NCI-H128 (cell line): Measurements from ENCODE around the gene CENPX.

Experiments
- DNase-seq: peaks from one replicate; lab custom pipeline; 2025; ENCODE audit not compliant: unreplicated experiment; lab: John Stamatoyannopoulos, UW

Gene CENPX

DNA sequence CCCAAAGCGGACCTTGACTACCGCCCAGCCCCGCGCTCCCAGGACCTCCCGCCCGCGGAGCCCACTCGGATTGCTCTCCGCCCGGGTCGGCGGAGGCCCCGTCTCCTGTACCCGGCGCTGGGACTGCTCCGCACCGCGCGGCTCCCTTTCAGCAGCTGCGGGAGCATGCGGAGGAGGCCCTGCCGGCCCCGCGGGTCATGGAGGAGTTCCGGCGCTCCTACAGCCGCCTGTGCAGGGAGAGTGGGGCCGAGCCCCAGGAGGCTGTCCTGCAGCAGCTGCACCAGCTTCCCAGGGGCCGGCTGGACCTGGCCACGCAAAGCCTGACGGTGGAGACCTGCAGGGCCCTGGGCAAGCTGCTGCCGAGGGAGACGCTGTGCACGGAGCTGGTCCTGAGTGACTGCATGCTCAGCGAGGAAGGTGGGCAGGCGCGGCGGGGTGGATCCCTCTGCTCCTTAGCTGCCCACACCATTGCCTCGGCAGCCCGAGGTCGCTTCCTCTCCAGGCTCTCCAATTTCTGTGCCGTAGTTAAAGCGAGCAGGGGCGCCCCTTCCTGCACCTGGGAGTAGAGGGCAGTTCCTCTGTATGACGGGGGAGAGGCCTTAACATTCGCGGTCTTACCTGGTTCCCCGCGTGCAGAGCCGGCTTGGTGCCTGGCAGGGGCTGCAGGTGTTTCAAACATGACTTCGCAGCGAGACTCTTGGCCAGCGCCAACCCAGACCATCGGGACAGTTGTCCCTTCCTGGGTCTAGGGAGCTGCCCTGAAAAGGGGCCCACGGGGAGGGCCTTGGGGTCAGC, 966 bp upstream of the CENPX start:
- DNase-seq, result no peak

DNA sequence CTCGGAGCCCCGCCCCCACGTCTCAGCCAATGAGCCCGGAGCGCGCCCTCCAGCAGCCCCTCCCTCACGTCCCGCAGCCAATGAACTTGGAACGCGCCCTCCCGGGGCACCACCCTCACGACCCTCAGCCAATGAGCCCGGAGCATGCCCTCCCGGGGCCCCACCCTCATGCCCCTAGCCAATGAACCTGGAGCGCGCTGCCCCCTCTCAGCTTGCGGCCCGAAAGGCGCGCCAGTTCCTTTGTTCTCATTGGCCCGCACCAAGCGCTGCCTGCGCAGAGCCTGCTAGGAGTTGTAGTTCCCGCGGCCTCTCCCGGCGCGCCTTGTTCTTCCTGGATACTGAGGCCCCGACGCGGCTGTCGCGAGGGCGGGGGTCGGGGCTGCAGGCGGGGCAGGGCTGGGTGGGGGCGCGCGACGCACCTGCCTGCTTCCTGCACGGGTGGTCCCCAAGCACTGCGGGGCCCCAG, 336 bp upstream of the CENPX start, which contains the start of gene LRRC45:
Gene LRRC45 (plus strand): TSS at position 325 of the 466 bp plus-strand sequence. CDS start 339 bp downstream, outside the sequence.
- peak; percentile 94 for DNase-seq

DNA sequence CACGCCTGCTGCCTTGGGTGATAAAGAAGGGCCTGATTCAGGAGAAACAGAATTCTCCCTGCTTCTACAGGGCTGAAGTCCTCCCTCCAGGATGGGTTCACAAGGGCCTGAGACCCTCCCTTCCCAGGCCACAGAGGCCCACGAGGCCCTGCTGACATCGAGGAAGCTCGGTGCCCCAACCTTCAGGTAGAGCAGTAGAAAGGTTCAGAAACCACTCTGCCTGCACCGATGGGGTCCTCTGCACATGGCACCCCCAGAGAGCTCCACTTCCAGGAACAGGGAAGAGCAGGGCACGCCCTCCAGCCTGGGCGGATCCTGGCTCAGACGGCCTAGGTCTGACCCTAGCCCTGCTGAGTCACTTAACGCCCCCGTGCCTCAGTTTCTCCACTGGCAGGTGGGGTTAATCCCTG, 773 bp downstream of the CENPX start:
- no peak for DNase-seq

DNA sequence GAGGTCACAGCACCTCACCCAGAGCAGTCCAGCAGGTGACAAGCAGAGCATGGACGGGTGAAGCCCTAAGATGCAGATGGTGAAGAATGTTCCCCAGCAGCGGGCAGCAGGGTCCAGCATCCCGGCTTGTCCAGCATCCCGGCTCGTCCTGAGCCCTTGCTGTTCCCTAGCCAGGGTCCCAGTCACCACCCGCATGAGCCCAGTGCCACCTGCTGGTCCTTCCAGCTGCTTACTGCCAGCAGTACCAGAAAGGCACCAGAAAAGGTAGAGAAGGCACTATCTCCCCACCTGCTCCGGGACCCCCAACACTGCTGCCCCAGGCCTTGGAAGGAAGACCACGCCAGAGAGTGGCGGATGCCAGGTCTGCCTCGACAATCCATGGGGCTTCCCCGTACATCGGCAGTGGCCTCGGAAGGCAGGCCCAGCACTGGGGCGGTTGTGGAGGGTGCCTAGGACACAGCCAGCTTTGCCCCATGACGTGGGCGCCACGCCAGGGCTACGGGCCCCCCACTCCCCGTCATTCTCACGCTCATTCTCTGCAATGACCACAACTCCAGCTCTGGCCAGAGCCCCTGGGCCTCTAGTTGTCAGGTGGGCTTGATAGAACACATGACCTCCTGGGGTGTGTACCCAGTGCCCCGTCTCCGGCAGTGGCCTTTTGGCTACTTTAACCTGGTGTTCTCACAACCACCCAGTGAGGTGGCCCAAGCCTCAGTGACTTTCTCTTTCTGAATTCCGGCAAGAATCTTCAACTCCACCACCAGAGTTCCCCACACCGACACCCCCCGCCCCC, 1.4 kb downstream of the CENPX start:
- no peak for DNase-seq

DNA sequence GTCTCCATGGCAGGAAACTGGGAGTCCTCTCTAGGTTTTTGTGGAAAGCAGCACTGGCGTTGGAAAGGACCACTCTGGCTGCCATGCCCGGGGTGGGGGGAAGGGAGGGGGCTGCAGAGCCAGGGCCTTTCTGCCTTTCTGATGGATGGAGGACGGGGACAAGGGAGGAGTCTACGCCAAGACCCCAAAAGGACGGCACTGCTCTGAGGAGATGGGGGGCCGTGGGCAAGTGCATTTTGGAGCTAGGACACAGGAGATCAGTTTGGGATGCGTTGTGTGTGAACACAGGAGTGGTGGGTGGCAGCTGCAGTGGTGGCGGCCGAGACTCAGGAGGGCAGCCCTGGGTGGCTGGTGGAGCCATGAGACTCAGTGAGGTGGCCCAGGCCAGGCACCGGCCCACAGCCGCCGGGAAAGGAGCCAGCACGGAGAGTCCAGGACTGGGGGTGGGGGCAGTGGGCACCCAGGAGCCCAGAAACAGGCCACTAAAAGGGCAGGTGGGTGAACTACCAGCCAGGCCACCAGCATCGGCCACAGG, 2.0 kb downstream of the CENPX start:
- no peak for DNase-seq

DNA sequence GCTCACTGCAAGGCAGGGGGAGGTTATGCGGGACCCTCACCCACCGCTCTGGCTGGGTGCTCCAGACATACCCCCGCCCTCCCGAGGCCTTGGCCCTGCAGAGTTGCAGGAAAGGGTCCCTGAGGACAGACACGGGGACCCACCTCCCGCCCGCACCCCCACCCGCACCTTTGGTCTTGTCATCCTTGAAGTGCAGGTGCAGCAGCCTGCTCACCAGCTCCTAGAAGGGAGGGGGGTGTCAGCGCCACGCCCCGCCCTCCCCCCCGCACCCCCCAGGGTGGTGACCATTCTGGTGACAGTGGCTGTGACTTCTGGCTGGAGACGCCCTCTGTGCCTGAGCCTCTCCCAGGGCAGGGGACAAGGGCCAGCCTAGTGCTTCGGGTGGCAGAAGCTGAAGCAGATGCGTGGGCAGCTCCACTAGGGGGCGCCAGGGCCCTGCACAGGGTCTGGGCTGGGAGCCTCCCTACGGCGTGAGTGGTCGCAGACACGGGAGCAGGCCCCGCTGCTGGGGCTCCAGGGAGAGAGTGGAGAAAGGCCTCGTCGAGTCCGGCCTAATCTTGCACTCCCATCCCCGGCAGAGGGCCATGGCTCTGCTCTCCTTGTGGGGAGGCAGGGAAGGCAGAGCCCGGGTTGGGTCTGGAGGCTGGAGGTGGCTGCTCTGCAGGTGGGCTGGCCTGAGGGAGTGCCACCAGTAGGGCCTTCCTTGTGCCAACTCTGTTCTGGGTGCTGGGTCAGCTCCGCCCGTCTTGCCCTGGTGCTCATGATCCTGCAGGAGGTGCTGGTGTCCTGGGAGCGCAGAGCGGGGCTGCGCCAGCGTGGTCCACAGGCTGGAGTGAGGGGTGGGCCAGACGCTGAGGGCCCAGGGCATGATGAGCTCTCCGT, 2.7 kb downstream of the CENPX start:
- DNase-seq, result no peak

DNA sequence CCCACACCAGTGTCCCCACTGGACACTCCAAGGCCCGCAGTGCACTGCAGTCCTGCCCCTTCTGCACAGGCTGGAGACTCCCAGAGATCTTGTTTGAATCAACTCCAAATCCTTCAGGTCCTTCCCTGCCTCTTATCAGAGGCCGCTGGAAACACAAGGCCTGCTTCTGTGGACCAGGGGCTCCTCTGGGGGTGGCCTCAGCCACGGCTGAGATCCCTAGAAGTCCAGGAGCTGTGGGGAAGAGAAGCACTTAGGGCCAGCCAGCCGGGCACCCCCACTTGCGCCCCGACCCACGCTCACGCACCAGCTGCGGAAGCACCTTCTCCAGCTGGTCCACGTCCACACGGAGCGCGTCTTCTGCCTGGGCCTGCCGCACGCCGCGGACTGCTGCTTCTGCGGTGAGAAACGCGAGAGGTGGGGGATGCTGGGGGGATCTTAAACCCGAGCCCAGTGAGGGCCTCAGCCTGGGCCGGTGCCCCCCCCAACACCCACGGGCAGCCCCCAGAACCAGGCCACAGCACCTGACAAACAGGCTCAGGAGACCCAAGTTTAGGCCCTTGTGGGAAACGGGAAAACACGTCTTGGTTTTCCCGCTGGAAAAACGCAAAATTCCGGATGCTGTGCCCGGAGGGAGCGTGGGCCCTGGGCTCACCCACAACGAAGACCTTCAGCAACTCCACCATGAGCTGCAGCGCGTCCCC, 3.5 kb downstream of the CENPX start:
- DNase-seq, result no peak

DNA sequence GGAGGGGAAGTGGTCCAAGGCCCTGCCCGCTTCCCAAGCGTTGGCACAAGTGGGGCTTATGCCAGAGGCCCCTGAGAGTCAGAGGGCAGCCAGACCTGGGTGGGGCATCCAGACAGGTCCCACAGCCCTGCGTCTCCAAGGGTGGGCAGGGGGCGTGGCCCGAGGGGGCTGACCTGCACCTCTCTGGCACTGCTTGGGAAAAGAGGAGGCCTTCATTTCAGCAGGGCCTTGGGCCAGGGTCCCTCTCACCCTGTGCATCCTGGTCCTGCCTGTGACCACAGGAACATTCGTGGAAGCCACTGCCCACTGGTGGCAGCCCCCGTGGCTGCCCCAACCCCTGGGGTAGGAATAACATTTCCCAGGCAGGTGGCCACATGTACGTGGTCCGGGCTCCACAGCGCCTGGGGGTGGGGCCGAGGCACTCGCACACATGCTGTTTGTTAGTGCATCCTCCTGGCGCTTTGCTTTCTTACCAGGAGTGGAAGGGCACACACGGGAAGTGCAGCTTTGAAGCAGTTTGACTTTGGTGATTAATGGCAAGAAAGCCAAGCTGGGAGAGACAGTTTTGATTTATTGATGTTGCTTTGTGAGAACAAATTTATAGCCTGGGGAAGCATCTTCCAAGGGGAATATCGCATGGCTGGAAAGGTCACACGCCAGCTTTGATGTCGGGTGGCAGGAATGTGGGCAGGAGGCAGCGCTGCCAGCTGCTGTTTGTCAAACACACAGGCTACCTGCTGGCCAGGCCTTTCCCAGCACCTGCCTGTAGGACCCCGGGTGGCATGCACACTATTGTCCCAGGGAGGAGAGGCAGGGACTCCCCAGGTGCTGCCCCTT, 4.3 kb downstream of the CENPX start:
- no peak for DNase-seq

DNA sequence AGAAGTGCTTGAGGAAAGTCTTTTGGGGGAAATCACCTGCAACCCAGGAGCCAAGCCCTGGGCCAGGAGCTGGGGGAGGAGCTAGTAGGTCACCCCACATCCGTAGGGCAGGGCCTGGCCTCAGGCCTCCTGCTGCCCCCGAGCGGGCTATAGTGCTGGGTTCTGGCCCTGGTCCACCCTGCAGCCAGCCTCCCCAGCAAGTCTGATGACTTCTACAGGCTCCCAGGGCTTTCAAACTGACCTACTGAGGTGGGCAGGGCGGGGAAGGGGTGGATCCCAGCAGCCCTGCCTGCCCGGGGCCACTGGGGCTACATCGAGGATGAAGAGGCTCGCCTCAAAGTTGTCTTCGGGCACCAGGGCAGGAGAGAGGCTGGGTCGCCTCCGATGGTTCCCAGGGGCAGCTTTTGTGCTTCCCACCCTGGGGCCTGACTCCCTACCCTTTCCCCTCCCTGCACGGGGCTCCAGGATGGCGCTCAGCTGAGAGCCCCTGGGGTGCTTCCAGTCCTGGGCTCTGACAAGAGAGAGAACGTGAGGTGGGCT, 5.0 kb downstream of the CENPX start:
- no peak for DNase-seq

DNA sequence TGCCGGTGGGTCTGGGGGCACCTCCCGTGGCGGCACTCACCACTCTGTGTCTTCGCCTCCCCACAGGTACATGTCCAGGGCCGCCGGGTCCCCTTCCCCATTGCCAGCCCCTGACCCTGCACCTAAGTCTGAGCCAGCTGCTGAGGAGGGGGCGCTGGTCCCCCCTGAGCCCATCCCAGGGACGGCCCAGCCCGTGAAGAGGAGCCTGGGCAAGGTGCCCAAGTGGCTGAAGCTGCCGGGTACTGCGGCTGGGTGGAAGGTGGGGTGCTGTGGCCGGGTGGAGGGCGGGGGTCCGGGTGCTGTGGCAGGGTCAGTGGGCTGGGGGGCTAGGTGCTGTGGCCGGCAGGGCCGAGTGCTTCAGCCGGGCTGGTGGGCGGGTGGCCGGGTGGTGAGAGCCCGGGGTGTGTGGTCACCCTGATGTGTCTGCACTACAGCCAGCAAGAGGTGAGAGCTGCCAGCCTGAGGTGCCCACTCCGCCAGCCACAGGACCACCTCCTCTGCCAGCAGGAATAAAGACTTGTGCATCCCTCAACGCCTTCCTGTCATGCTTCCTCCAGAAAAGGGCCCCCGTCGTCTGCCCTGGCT, 5.7 kb downstream of the CENPX start:
- DNase-seq, result no peak

DNA sequence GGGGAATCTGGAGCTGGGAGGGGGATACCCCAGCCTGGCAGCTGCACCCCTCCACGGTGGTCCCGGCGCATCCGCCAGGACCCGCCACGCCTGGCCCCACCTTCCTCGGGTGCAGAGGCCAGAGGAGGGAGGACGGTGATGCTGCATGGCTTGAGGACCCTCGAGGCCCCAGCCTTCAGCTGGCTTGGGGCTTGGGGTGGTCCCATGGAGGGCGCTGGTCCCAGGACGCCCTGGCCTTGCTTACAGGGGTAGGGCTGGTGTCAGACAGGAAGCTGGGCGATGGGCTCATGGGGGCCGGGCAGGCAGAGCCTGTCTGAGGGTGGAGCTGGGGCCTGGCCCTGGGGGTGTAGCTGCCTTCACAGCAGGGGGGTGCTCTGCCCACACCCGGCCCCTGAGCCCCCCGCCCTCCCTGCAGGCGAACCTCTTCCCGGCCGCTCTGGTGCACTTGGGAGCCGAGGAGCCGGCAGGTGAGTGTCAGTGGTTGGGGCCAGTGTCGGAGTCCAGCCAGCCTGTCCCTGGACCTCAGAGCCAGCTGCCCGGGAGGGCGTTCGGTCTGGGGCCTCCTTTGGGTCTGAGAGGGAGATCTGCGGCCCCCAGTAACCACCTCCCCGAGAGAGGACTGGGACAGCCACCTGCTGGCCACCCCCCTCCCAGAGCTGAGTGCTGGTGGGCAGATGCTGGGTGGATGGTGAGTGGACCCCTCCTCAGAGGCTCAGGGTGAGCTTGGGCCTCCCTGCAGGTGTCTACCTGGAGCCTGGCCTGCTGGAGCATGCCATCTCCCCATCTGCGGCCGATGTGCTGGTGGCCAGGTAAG, 6.4 kb downstream of the CENPX start:
- no peak for DNase-seq

DNA sequence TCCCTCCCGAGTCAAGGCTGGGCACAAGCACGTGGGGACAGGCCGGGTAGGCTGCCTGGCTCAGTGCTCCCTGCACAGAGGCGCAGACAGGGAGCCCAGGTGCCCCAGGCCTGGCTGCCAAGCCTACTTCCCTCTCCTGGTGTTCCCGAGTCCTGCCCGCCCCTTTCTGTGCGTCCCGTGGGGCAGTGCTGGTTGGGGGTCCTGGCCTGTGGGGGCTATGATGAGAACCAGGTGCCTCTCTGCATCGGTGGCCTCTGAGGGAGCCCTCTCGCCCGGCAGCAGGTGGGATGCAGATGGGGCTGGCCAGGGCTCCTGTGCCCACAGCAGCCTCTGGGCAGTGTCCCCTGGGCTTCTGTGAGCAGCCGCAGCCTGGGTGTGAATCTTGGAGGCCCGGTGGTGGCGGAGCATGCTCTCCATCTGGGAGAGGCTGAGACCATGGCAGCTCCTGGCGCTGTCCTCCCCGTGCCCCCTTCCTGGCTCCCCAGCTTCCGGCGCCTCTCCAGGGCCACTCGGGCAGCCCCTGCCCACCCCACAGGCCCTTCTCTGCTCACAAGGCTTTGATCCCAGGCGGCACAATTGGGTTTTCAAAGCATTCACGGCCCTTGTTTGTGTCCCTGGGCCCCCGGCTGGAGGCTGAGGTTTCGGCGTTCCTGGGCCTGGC, 7.2 kb downstream of the CENPX start:
- DNase-seq, result no peak

DNA sequence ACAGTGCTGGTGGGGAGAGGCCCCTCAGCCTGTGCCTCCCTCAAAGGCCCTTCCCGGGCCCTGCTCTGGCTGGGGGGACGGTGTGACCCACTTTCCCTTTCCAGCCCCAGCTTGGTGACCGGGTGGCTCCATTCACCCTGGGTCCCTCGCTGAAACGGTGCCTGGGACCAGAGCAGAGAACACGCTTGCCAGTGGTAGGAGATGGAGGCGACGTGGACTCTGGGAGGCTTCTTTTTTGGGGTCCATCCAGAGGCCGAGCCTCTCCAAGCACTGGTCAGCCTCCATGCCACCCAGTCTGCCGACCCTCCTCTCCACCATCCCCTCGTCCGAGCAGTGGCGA, 7.7 kb downstream of the CENPX start:
- DNase-seq, result no peak

DNA sequence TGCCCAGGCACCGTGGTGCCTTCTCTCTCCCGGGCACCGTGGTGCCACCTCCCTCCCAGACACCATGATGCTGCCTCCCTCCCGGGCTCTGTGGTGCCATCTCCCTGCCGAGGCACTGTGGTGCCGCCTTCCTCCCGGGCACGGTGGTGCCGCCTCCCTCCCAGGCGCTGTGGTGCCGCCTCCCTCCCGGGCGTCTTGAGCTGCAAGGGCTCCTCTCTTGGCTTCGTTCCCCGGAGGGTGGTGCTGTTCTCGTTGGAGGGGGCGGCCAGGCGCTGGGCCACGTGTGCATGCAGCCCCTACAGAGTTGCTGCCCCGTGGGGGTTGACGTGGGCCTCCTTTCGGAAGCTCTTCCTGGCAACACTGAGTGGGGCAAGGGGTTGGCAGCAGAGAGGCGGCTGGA, 8.2 kb downstream of the CENPX start:
- no peak for DNase-seq

DNA sequence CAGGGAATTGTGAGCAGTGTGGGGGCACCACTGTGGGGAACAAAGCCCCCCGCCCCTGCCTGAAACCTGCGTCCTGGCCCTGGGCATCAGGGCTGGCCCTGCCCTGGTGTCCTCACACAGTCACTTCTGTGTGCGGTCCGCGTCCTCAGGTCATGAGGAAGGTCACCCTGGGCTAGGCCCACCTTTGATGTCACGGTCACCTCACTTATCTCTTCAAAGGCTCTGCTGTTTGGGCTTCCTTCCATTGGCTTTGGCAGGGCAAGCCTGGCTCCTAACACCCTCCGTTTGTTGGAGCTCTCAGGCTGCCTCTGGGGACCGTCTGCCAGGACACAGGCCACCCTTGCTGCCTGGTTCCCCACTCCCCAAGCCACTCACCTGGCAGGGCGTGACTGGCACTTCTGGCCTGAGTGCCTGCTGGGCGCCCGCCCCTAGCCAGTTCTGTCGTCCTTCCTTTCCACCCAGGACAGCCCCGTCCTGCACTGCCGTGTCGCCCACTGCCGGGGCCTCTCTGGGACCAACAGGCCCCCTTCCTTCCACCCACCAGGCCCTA, 8.8 kb downstream of the CENPX start:
- DNase-seq, result no peak

DNA sequence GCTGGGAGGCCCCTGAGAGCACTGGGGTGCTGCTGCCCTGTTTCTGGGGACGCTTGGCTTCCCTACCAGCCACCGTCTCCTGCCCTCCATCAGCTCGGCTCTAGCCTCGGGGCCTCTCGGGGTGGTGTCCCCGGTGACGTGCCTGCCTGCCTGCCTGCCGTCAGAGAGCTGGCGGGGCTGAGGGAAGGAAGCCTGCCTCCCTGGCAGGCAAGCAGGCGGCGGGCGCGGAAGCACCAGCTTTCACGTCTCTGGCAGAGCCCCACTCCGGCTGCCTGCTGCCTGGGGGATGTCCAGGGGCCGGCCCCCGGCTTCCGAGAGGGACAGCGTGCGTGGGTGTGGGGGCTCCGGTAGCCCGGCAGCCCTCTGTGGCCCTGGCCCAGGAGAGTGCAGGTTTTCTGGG, 9.3 kb downstream of the CENPX start:
- DNase-seq, result no peak

DNA sequence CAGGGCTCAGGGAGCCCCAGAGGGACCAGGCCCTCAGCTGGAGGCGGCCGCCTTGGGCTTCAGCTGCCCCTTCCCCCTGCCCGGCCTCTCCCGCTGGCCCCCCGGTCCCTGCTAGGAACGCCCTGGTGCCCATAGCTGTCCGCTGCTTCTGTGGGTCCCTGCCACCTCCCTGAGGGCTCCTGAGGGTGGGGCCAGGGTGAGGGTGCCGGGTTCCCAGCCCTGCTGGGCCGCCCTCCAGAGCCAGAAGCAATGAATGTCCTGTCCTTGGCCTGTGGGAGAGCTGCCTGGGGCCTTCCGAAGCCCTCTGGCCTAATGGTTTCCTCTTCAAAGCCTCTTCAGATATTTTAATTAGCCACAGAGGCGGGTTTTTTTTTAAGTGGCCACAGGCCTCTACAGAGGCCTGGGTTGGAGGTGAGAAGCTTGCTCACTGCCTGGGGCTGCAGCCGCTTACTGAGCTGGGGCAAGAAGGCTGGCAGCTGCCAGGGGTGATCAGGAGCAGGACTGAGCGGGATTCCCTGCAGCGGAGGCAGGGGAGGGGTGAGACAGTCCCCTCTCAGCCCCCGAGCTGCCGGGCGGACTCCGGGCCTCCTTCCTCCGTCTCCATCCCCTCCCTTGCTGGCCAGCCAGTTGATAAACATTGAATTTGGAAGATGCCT, 9.9 kb downstream of the CENPX start:
- no peak for DNase-seq
